ENCODE data around the gene ITK.
A peak's percentile ranks its signal among the peaks of the same experiment; 100 is the strongest.

ITK gene

GRCh38 chr5:157180374-157181264 is at the start of gene ITK:
ITK (plus strand) TSS chr5:157180840; CDS start chr5:157180978, 138 bp downstream.
- peak; percentile 58 for DNase-seq

GRCh38 chr5:157130925-157131324 is 49.7 kb upstream of the ITK start:
- DNase-seq, result no peak

- no peak for DNase-seq
These were observed 48.4 kb upstream of the ITK start for GRCh38 chr5:157132281-157132612.

DNA sequence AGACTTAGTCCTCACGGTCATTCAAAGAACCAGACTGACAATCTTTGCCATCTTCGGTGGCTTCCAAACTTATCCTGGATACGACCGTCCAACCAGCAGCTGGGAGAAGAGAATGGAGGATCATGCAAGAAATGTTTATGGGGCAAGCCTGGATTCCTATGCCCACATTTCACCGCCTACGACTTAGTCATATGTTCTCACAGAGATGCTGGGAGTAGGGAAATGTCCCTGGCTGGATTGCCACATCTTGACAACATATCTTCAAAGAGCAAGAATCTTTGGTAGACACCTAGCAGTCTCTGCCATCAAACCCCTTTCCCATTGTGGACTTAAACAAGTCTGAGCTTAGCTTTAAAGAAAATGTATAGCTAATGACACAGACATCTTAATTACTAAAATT is 42.9 kb upstream of the ITK start:
- no peak for DNase-seq

GRCh38 chr5:157142317-157143126 is 38.1 kb upstream of the ITK start, which contains the start of gene MED7:
MED7 (minus strand) TSS chr5:157142865; CDS start chr5:157139431, 3,434 bp downstream.
- DNase-seq, result peak; percentile 97

DNA sequence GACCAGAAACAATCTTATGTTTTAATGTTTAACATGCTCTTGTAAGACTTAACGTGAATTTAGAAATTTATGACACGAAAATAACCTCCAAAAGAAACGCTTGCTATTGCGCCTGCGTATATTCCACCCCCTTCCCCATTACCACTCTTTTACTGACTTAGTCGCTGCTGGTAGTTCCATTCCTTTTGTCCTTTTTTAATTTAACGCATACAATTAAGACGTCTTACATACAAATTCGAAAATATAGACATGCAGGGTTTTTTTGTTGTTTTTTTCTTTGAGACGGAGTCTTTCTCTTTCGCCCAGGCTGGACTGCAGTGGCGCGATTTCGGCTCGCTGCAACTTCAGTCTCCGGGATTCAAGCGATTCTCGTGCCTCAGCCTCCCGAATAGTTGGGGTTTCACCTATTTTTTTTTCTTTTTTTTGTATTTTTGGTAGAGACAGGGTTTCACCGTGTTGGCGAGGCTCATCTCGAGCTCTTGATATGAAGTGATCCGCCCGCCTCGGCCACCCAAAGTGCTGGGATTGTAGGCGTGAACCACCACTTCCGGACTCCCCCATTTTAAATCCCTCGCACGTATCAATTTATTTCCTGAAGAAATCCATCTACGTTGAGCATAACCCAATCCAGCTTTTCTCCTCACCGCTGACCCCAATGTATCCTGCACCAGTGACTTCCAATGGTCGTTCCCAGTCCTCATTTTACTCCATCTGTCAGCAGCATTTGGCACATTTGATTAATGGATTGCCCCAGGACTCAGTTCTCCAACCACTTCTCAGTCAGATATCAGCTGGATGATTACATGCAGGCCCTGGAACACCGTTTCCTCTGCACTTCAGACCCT is 37.3 kb upstream of the ITK start:
- DNase-seq, result peak; percentile 48

DNA sequence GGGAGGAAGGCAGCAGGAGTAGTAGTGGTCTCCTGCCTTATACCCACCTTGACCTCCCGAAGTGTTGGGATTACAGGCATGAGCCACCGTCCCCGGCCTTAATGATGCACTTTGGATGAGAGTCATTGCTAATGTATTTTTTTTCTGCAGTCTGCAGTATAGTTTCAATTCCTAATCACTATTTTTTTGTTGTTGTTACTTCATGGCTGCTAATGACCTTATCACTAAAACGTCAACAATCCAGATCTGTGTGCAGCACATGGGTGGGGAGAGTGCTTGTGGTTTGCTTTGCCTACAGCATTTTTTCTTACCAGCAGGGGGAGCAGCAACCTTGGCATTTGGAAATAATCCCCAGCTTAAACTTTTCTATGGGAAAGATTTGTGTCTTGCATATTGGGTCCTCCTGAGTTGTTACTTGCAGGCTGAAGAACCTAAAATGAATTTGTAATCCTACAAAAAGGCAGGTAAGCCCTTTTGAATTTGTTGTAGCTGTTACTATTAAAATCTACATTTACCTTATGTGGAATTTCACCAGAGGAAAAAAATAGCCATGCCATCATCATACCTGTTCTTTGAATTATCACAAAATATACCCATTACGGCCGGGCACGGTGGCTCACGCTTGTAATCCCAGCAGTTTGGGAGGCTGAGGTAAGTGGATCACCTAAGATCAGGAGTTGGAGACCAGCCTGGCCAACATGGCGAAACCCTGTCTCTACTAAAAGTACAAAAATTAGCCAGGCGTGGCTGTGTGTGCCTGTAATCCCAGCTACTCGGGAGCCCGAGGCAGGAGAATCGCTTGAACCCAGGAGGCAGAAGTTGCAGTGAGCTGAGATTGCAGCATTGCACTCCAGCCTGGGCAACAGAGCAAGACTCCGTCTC is 31.7 kb upstream of the ITK start:
- DNase-seq, result peak; percentile 75

DNA sequence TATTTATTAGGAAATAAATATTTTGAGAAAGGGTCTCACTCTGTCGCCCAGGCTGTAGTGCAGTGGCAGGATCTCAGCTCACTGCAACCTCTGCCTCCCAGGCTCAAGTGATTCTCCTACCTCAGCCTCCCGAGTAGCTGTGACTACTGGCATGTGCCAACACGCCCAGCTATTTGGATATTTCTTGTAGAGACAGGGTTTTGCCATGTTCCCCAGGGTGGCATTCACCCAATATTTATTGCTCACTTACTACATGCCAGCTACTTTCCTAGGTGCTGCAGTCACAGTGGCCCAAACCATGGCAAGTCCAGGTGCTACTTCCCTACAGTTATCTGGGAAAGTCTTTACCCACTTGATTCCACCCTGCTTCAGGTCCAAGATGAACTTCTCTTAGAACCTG is 29.6 kb upstream of the ITK start:
- no peak for DNase-seq

DNA sequence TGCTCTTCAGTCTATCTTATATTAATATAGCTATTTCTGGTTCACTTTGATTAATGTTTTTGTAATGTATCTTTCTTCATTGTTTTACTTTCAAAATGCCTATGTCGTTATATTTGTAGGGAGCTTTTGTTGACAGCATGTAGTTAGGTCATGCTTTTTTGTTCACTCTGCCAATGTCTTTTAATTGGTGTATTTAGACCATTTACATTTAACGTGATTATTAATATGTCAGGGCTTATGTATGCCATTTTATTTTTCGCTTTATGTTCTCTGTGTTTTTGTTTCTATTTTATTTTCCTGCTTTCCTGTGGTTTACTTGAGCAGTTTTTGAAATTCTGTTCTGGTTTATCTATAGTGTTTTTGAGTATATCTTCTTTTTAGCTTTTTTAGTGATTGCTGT is 25.3 kb upstream of the ITK start:
- DNase-seq, result no peak

GRCh38 chr5:157157293-157157891 is 23.2 kb upstream of the ITK start:
- DNase-seq, result no peak

GRCh38 chr5:157159209-157159751 is 21.4 kb upstream of the ITK start:
- DNase-seq, result peak; percentile 42

GRCh38 chr5:157160001-157160400 is 20.6 kb upstream of the ITK start:
- DNase-seq, result peak; percentile 36

DNA sequence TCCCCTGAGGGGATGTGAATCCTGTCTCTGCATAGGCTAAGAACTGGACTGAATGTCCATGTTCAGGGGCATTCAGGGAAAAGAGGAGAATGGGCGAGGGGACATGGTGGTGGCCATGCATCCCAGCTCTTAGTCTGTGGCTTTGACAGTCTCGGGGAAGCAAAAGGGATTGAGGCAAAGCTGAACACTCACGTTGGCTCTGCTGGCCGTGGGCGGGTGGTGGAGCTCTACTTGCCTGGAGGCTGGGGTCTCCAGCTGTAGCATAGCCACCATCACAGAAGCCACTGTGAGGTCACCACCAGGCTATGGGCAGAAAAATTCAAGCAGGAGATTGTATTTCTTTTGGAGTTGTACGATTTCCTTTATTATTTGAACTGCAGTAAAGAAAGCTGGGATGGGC is 18.6 kb upstream of the ITK start:
- DNase-seq, result no peak

GRCh38 chr5:157162919-157163510 is 17.6 kb upstream of the ITK start:
- DNase-seq, result no peak

- no peak for DNase-seq
These were observed 16.1 kb upstream of the ITK start for GRCh38 chr5:157164521-157164920.

GRCh38 chr5:157165261-157165660 is 15.4 kb upstream of the ITK start:
- DNase-seq, result no peak

DNA sequence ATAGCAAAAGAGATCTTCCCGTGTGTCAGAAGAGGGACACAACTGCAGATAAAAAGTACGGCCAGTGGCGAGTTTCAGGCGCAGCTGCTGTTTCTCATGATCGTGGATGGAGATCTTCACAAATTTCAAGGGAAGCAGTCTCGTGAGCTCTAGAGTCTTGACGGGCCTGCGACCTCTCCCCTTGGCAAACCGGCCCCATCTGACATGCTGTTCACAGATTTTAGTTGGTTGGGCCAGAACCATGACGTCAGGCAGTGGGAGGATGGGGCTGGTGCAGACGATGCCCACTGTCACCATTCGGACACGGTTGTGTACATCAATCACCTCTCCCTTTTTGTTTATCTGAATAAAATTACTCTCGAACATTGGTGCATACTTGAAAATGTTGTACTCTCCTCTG is 15.0 kb upstream of the ITK start:
- DNase-seq, result no peak

GRCh38 chr5:157166214-157167213 is 14.1 kb upstream of the ITK start, which contains the start of gene GARIN3:
GARIN3 (minus strand) TSS chr5:157166264; CDS start chr5:157166168, 96 bp downstream.
- no peak for DNase-seq

- DNase-seq, result peak; percentile 35
These were observed 13.4 kb upstream of the ITK start for GRCh38 chr5:157167214-157167621.
